Activated CD8-positive, alpha-beta T cell treated with anti-CD3 and anti-CD28 coated beads for 36 hours (primary cell): ENCODE data around the gene MTCH1. TPM values are rescaled to one million over a fixed set of nuclear protein-coding genes. Genes with fewer than 3 reads are reported as not detected.

Experiments used
- ATAC-seq: fragments of 200-7000 bp; cut with Tn5 transposase; one replicate; pipeline ENCODE4 v1.10.0; 2021; ENCODE audit warnings: mild to moderate bottlenecking, moderate library complexity
- CTCF ChIA-PET: fragments of 350-600 bp; sonication (Branson Sonifier 250); formaldehyde crosslinking; loops from one replicate; lab custom pipeline; 2021; ENCODE audit warnings: antibody characterized with exemption; lab: Charles Lee
- POLR2A ChIA-PET: fragments of 350-600 bp; sonication (Branson Sonifier 250); formaldehyde crosslinking; loops from one replicate; lab custom pipeline; 2021; ENCODE audit warnings: antibody characterized with exemption; lab: Charles Lee
- DNase-seq: peaks from one replicate; pipeline ENCODE4 v3.0.0-alpha.2; 2020
- H3K27ac Mint-ChIP-seq: one replicate; pipeline ENCODE4 v1.8.0; 2021; ENCODE audit warnings: mild to moderate bottlenecking, mixed read lengths
- H3K27me3 Mint-ChIP-seq: one replicate; pipeline ENCODE4 v1.8.0; 2021; ENCODE audit warnings: mixed read lengths
- H3K36me3 Mint-ChIP-seq: one replicate; pipeline ENCODE4 v1.8.0; 2021; ENCODE audit warnings: low read depth, mixed read lengths
- H3K4me1 Mint-ChIP-seq: one replicate; pipeline ENCODE4 v1.8.0; 2021; ENCODE audit warnings: low read depth, mixed read lengths
- H3K4me3 Mint-ChIP-seq: one replicate; pipeline ENCODE4 v1.8.0; 2021; ENCODE audit warnings: mild to moderate bottlenecking, moderate library complexity, mixed read lengths
- H3K9me3 Mint-ChIP-seq: one replicate; pipeline ENCODE4 v1.8.0; 2021; ENCODE audit warnings: mixed read lengths
- intact Hi-C: fragments of 100-400 bp; cut with micrococcal nuclease; formaldehyde crosslinking; loops from one replicate; pipeline ENCODE4 v1.10.0; 2022
- total RNA-seq, 2 experiments: library from RNA; stranded (reverse); gene quantifications; one replicate each; pipeline ENCODE4 v1.2.3, GENCODE V29; 2021
- TF ChIP-seq, protein P1 (sequence below): fragments of 200-600 bp; IDR thresholded peaks from one replicate; pipeline ENCODE4 v1.8.0; 2022; ENCODE audit warnings: antibody characterized with exemption, mild to moderate bottlenecking

MTCH1 gene
- total RNA-seq, 2 experiments from 2014 or later, result 96.5 to 100 TPM

DNA sequence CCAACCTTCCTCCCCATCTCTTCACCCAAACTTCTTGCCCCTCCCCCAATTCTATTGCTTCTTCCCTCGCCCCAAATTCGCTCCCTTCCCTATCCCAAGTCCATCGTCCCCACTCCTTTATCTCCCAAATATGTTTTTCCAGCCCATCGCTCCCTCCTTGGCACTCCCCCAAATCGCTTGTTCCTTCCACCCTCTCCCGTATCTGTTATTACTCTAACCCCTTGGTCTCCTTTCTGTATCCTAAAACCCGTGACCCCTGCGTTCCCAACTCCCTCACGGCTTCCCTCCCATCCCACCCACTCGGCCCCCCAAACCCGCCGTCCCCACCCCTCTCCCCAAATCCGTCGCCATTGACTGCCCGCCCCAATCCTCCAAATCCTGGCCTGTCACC is 584 bp downstream of the MTCH1 start:
- no peak overlapping the region for H3K4me3 Mint-ChIP-seq
- intact Hi-C loops, result loop anchor here (10.0 kb wide), 1 partner anchor 101 kb away; the partner anchor contains the start of gene C6orf89
- ChIA-PET POLR2A (interaction anchor here (0.6 to 3.0 kb wide), 19 partner anchors 9 to 387 kb away, joined by 3 to 15 read pairs (median 4); partner anchors contain the start of gene PPIL1), CTCF (interaction anchor here (1.1 to 3.4 kb wide), 8 partner anchors 34 to 225 kb away, joined by 3 to 31 read pairs (median 7); partner anchors contain the start of genes C6orf89 and PPIL1)
- peaks cover 1% of the 10 kb centered on the region for H3K27me3 Mint-ChIP-seq
- peaks cover 22% of the 10 kb centered on the region for H3K4me1 Mint-ChIP-seq
- TF ChIP-seq, protein P1, sequence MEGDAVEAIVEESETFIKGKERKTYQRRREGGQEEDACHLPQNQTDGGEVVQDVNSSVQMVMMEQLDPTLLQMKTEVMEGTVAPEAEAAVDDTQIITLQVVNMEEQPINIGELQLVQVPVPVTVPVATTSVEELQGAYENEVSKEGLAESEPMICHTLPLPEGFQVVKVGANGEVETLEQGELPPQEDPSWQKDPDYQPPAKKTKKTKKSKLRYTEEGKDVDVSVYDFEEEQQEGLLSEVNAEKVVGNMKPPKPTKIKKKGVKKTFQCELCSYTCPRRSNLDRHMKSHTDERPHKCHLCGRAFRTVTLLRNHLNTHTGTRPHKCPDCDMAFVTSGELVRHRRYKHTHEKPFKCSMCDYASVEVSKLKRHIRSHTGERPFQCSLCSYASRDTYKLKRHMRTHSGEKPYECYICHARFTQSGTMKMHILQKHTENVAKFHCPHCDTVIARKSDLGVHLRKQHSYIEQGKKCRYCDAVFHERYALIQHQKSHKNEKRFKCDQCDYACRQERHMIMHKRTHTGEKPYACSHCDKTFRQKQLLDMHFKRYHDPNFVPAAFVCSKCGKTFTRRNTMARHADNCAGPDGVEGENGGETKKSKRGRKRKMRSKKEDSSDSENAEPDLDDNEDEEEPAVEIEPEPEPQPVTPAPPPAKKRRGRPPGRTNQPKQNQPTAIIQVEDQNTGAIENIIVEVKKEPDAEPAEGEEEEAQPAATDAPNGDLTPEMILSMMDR, result no peak
- no peak for DNase-seq
- no peak overlapping the region for H3K27ac Mint-ChIP-seq
- no peaks in the 10 kb centered on the region for H3K9me3 Mint-ChIP-seq
- peaks cover 6% of the 10 kb centered on the region for H3K36me3 Mint-ChIP-seq
- ATAC-seq, result no peak

DNA sequence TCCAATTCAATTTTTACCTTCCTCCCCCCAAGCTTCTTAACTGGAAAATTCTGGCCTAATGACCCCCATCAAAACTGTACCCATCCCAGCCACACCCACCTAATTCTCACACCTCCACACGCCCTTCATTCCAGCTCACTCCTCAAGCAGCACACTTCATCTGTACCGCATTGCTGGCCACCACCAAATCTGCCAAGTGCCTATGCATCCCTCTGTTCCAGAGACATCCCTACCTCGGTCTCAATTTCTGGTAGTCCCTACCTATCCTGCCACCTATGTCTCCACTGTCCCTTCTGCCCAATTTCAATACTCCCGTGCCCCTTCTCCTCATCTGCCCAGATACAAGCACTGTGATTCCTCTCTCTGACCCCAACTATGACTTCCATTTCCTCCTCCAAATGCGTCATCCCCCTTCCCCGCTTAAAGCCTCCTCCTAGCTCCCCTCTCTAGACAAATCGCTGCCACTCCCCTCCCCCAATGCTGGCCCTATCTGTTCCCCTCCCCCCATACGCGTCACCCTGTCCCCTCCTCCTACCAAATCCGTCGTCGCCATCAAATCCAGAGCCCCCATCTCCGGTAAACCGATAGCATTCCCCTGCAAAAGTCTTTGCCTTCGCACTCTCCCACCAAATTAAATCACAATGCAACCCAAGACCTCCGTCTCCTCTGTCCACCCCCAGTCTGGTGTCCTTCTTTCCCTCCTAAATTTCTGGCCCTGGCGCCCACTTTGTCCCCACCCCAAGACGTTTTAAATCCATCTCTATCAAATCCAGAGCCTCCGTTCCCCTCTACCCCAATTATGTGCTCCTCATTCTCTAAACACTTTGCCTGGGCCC is 1.2 kb downstream of the MTCH1 start:
- no peak overlapping the region for H3K27ac Mint-ChIP-seq
- no peaks in the 10 kb centered on the region for H3K9me3 Mint-ChIP-seq
- intact Hi-C loops, result loop anchor here (10.0 kb wide), 1 partner anchor 100 kb away; the partner anchor contains the start of gene C6orf89
- ChIA-PET POLR2A (interaction anchor here (0.6 to 3.0 kb wide), 17 partner anchors 9 to 387 kb away, joined by 3 to 15 read pairs (median 4); partner anchors contain the start of gene PPIL1), CTCF (interaction anchor here (1.1 to 2.6 kb wide), 5 partner anchors 33 to 184 kb away, joined by 3 to 11 read pairs (median 8); partner anchors contain the start of genes C6orf89 and PPIL1)
- peaks cover 26% of the 10 kb centered on the region for H3K4me1 Mint-ChIP-seq
- H3K27me3 Mint-ChIP-seq, result peaks cover 1% of the 10 kb centered on the region
- DNase-seq, result peak; percentile 82
- no peak overlapping the region for H3K4me3 Mint-ChIP-seq
- TF ChIP-seq, protein P1, result no peak
- peaks cover 6% of the 10 kb centered on the region for H3K36me3 Mint-ChIP-seq
- ATAC-seq, result peak; percentile 60

DNA sequence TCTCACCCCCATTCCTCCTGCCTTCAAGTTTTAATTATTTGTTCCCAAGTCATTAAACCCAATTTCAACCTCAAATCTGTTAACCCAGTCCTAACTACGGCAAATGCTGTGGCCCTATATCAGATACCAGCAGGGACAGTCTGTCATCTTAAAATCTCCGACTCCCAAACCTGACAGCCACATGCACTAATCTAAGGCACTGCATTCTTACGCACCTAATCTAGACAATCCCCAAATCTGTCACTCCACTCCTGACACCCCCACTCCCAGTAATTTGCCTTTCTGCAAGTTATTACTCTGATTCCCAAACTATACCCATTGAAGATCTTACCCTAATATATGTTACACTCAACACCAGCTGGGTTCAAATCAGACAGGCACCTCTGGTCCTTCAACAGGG is 2.5 kb downstream of the MTCH1 start:
- ATAC-seq (no peak), DNase-seq (no peak)
- Mint-ChIP-seq H3K4me3 (no peak overlapping the region), H3K4me1 (peaks cover 31% of the 10 kb centered on the region), H3K27ac (no peak overlapping the region), H3K9me3 (no peaks in the 10 kb centered on the region), H3K36me3 (peaks cover 9% of the 10 kb centered on the region), H3K27me3 (no peaks in the 10 kb centered on the region)
- intact Hi-C loops, result loop anchor here (10.0 kb wide), 1 partner anchor 99 kb away; the partner anchor contains the start of gene C6orf89
- ChIA-PET POLR2A (interaction anchor here (3.0 kb wide), 1 partner anchor 7 kb away, joined by 15 read pairs; no protein-coding TSS in a partner anchor), CTCF (interaction anchor here (1.4 to 1.6 kb wide), 2 partner anchors 35 to 98 kb away, joined by 6 to 8 read pairs; partner anchors contain the start of gene C6orf89)
- TF ChIP-seq, protein P1, result no peak

DNA sequence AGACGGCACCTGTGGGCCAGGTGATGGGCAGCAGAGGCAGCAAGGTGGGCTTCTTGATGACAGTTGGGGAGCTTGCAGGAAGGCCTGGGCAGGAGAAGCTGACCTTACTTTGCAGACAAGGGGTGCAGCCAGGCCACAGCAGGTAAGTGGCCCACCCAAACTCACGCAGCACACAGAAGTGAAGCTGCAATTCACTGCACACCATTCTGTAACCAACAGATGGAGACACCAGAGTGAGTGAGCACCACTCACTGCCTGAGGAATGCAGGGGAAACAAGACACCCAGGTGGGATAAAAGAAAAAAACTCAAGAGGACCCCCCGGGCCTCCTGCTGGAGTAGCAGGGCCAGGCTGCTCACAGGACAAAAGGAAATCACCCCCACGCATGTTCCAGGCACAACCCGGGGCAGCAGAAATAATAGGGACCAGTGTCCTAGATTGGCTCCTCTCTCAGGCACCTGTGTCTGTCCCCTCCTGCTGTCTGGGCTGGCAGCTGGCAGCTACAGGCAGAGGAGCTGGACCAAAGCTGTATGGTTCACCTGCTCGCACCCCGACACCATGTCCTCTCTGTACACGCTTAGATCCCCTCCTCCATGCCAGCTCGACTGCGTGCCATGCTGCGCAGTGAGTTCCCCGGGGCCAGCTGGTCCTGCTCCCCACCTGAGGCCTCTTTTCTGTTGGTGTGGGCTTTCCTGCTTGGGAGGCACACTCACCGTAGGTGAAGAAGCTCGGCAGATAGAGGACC is 4.9 kb downstream of the MTCH1 start:
- intact Hi-C loops, result loop anchor here (10.0 kb wide), 1 partner anchor 96 kb away; the partner anchor contains the start of gene C6orf89
- ATAC-seq (no peak), DNase-seq (no peak)
- Mint-ChIP-seq H3K27me3 (no peaks in the 10 kb centered on the region), H3K9me3 (no peaks in the 10 kb centered on the region), H3K4me1 (peaks cover 26% of the 10 kb centered on the region), H3K27ac (no peak overlapping the region), H3K4me3 (no peak overlapping the region), H3K36me3 (peaks cover 17% of the 10 kb centered on the region)
- ChIA-PET CTCF (interaction anchor here (2.5 to 2.7 kb wide), 2 partner anchors 37 to 96 kb away, joined by 9 to 16 read pairs; partner anchors contain the start of gene C6orf89), POLR2A (interaction anchor here (0.7 to 2.0 kb wide), 6 partner anchors 18 to 106 kb away, joined by 3 to 8 read pairs (median 4); partner anchors contain the start of genes C6orf89 and PPIL1)
- TF ChIP-seq, protein P1, result no peak
